ENCODE results near the gene FAM163B. TPM values are rescaled to one million over a fixed set of nuclear protein-coding genes. Genes with fewer than 3 reads are reported as not detected.

The FAM163B gene
- total RNA-seq, 4 donors from 2014 or later = 0.64 TPM; not detected in 3

- intact Hi-C loops (cut with DNase I; ENCODE audit: low total_unique reads) = no loop called here
These were observed 71.9 kb downstream of the FAM163B start for GRCh38 chr9:133537257-133537656.

GRCh38 chr9:133536536-133536935, 72.7 kb downstream of the FAM163B start:
- H3K9me3 ChIP-seq = no peaks in the 10 kb centered on the region
- peaks cover 28% of the 10 kb centered on the region for H3K27me3 ChIP-seq
- peaks cover 12 to 35% (median 21%) of the 10 kb centered on the region in 4 donors for H3K4me1 ChIP-seq
- no peaks in the 10 kb centered on the region for H3K36me3 ChIP-seq
- no peak overlapping the region for H3K4me3 ChIP-seq
- 89% methylated on average over 9 of the region's 9 CpGs; no CpG with 5 or more reads in 1 of the 2 donors for WGBS, 2 donors (ENCODE audit: low coverage in 1 of 2)
- no peak for TF ChIP-seq POLR2AphosphoS5 (IDR thresholded peaks at IDR 0.05)
- TF ChIP-seq POLR2A (IDR thresholded peaks at IDR 0.05) = no peak
- no peak for TF ChIP-seq CTCF (IDR thresholded peaks at IDR 0.05)
- no peak for TF ChIP-seq EP300 (IDR thresholded peaks at IDR 0.05; ENCODE audit: low read depth)
- no peak for DNase-seq
- no peak overlapping the region for H3K27ac ChIP-seq
- in situ Hi-C loops (cut with MboI; ENCODE audit: low pct_ligation_motif_present in 1 of 4, low pct_unique_long_range_greater_than_20kb in 1 of 4, low sequenced_read_pairs in 3 of 4) (loop anchor here in 2 of 4 donors (10.0 to 25.0 kb wide), 2 partner anchors 176 to 188 kb away; no protein-coding TSS in a partner anchor), intact Hi-C loops (cut with DNase I; ENCODE audit: low total_unique reads) (no loop called here)

More at GRCh38 chr9:133537257-133537656, 71.9 kb downstream of the FAM163B start:
- TF ChIP-seq CTCF (IDR thresholded peaks at IDR 0.05) (no peak), EP300 (IDR thresholded peaks at IDR 0.05; ENCODE audit: low read depth) (no peak), POLR2A (IDR thresholded peaks at IDR 0.05) (no peak), POLR2AphosphoS5 (IDR thresholded peaks at IDR 0.05) (no peak)
- H3K4me1 ChIP-seq = peaks cover 12 to 35% (median 21%) of the 10 kb centered on the region in 4 donors
- H3K9me3 ChIP-seq = no peaks in the 10 kb centered on the region
- no peak for DNase-seq
- 60 to 97% methylated on average over 1 to 16 of the region's 16 CpGs for WGBS, 2 donors (ENCODE audit: low coverage in 1 of 2)
- H3K36me3 ChIP-seq = no peaks in the 10 kb centered on the region
- in situ Hi-C loops (cut with MboI; ENCODE audit: low pct_ligation_motif_present in 1 of 4, low pct_unique_long_range_greater_than_20kb in 1 of 4, low sequenced_read_pairs in 3 of 4) = loop anchor here in 2 of 4 donors (10.0 to 25.0 kb wide), 2 partner anchors 175 to 188 kb away; no protein-coding TSS in a partner anchor
- peaks cover 28% of the 10 kb centered on the region for H3K27me3 ChIP-seq
- H3K27ac ChIP-seq = no peak overlapping the region
- H3K4me3 ChIP-seq = no peak overlapping the region

GRCh38 chr9:133536080-133536479, 73.1 kb downstream of the FAM163B start:
- H3K4me3 ChIP-seq = no peak overlapping the region
- no peak for DNase-seq
- peaks cover 12 to 35% (median 21%) of the 10 kb centered on the region in 4 donors for H3K4me1 ChIP-seq
- TF ChIP-seq CTCF (IDR thresholded peaks at IDR 0.05) (no peak), POLR2A (IDR thresholded peaks at IDR 0.05) (no peak), EP300 (IDR thresholded peaks at IDR 0.05; ENCODE audit: low read depth) (no peak), POLR2AphosphoS5 (IDR thresholded peaks at IDR 0.05) (no peak)
- in situ Hi-C loops (cut with MboI; ENCODE audit: low pct_ligation_motif_present in 1 of 4, low pct_unique_long_range_greater_than_20kb in 1 of 4, low sequenced_read_pairs in 3 of 4) (loop anchor here in 2 of 4 donors (10.0 to 25.0 kb wide), 2 partner anchors 176 to 189 kb away; no protein-coding TSS in a partner anchor), intact Hi-C loops (cut with DNase I; ENCODE audit: low total_unique reads) (no loop called here)
- H3K9me3 ChIP-seq = no peaks in the 10 kb centered on the region
- WGBS, 2 donors (ENCODE audit: low coverage in 1 of 2) = 68% methylated on average over 8 of the region's 11 CpGs; no CpG with 5 or more reads in 1 of the 2 donors
- H3K27ac ChIP-seq = no peak overlapping the region
- no peaks in the 10 kb centered on the region for H3K36me3 ChIP-seq
- peaks cover 28% of the 10 kb centered on the region for H3K27me3 ChIP-seq

GRCh38 chr9:133535306-133535877, 73.8 kb downstream of the FAM163B start:
- Histone ChIP-seq H3K27ac (no peak overlapping the region), H3K4me1 (peaks cover 12 to 35% (median 21%) of the 10 kb centered on the region in 4 donors), H3K36me3 (no peaks in the 10 kb centered on the region), H3K4me3 (no peak overlapping the region), H3K27me3 (peaks cover 28% of the 10 kb centered on the region), H3K9me3 (no peaks in the 10 kb centered on the region)
- in situ Hi-C loops (cut with MboI; ENCODE audit: low pct_ligation_motif_present in 1 of 4, low pct_unique_long_range_greater_than_20kb in 1 of 4, low sequenced_read_pairs in 3 of 4) = loop anchor here in 2 of 4 donors (10.0 to 25.0 kb wide), 2 partner anchors 177 to 189 kb away; no protein-coding TSS in a partner anchor
- 49 to 66% methylated on average over 3 to 12 of the region's 13 CpGs for WGBS, 2 donors (ENCODE audit: low coverage in 1 of 2)
- intact Hi-C loops (cut with DNase I; ENCODE audit: low total_unique reads) = no loop called here
- TF ChIP-seq POLR2AphosphoS5 (IDR thresholded peaks at IDR 0.05) (no peak), CTCF (IDR thresholded peaks at IDR 0.05) (no peak), EP300 (IDR thresholded peaks at IDR 0.05; ENCODE audit: low read depth) (no peak), POLR2A (IDR thresholded peaks at IDR 0.05) (no peak)
- no peak for DNase-seq

Measured in transverse colon (tissue), 4 donors.